ENCODE results near the gene NAV1. TPM values are rescaled to one million over a fixed set of nuclear protein-coding genes. Genes with fewer than 3 reads are reported as not detected.

NAV1 gene
- total and polyA plus RNA-seq, 9 of the 15 experiments (the other 6 are each of a cell fraction or from before 2014, with no cell fraction given), result 0.91 to 16.8 (median 3.2) TPM

DNA sequence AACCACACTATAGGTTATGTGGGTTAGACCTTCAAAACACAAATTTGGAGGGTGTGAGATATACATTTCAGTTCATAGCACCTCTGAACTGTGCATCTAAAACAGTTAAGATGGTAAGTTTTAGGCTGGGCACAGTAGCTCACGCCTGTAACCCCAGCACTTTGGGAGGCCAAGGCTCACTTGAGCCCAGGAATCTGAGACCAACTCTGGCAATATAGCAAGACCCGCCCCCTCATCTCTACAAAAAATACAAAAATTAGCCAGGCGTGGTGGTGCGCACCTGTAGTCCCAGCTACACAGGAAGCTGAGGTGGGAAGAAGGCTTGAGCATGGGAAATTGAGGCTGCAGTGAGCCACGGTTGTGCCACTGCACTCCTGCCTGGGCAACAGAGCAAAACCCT lies 47.9 kb downstream of the NAV1 start:
- H4K20me1 ChIP-seq (replicated peaks; ENCODE audit: control insufficient read depth, insufficient read depth, low read length), result no peaks in the 10 kb centered on the region
- no peaks in the 10 kb centered on the region for H3K9me3 ChIP-seq (replicated peaks; ENCODE audit: control insufficient read depth, insufficient read depth, low read depth, low read length)
- in situ Hi-C loops (cut with MboI) (no loop called here), intact Hi-C loops (cut with micrococcal nuclease) (no loop called here)
- H3K27ac ChIP-seq (ENCODE audit: extremely low read depth, low read depth, low read length), result no peak overlapping the region
- no peak overlapping the region for H3K4me2 ChIP-seq (ENCODE audit: insufficient read depth, low read length)
- no peak for FAIRE-seq
- CTCF ChIA-PET (ENCODE audit: low intra/inter-chr PET ratio), result no interaction called here
- H3K9ac ChIP-seq (ENCODE audit: insufficient read depth in 1 of 2, low read depth in 2 of 2, low read length in 2 of 2), result no peak overlapping the region
- no peak overlapping the region for H3K4me3 ChIP-seq
- no peaks in the 10 kb centered on the region for H3K79me2 ChIP-seq (ENCODE audit: control insufficient read depth, insufficient read depth, low read length)
- POLR2A ChIA-PET, result interaction anchor here (1.0 to 1.2 kb wide), 2 partner anchors 9 to 44 kb away, joined by 3 to 5 read pairs; no protein-coding TSS in a partner anchor
- BruUV-seq (replicated peaks), result no TSS peak
- H3K27me3 ChIP-seq (ENCODE audit: control insufficient read depth in 2 of 2, insufficient read depth in 2 of 2, low read length in 2 of 2), result peaks cover 0 to under 1% of the 10 kb centered on the region in 2 experiments; a peak in 2 of 5 replicates
- H3K4me1 ChIP-seq (replicated peaks in 1 of 2; ENCODE audit: control insufficient read depth in 2 of 2, insufficient read depth in 2 of 2, low read length in 2 of 2), result peaks cover 24 to 40% of the 10 kb centered on the region in 2 experiments
- H3K9me1 ChIP-seq (ENCODE audit: control insufficient read depth, insufficient read depth, low read length), result no peaks in the 10 kb centered on the region
- DNase-seq (ENCODE audit: extremely low read depth in 1 of 4, low spot score in 3 of 4), result no peak
- H3K36me3 ChIP-seq (ENCODE audit: control insufficient read depth, insufficient read depth, low read length), result no peaks in the 10 kb centered on the region
- ATAC-seq, result no peak
- WGBS (ENCODE audit: insufficient coverage, low coverage, missing lambda C conversion rate), result 78% methylated on average over 5 of the region's 5 CpGs
- no peak overlapping the region for H2AFZ ChIP-seq (ENCODE audit: low read depth, low read length)
- TF ChIP-seq ZNF384 (IDR thresholded peaks at IDR 0.05; ENCODE audit: low read depth, low read length) (no peak), TAL1 (IDR thresholded peaks at IDR 0.05) (no peak), SETDB1 (IDR thresholded peaks at IDR 0.05; ENCODE audit: low read length) (no peak), PCBP1 (IDR thresholded peaks at IDR 0.05; ENCODE audit: low read depth, low read length, poor library complexity, severe bottlenecking) (no peak), TEAD4 (IDR thresholded peaks at IDR 0.05; ENCODE audit: low read length) (no peak), TEAD4 (CRISPR knock-in tag; IDR thresholded peaks at IDR 0.05; ENCODE audit: borderline replicate concordance) (no peak), CBFB (CRISPR knock-in tag; IDR thresholded peaks at IDR 0.05) (no peak), HOXB6 (CRISPR knock-in tag; IDR thresholded peaks at IDR 0.05; ENCODE audit: borderline replicate concordance) (no peak), KAT8 (IDR thresholded peaks at IDR 0.05; ENCODE audit: low read depth) (no peak), ARNT (IDR thresholded peaks at IDR 0.05) (no peak), DDX20 (tag; IDR thresholded peaks at IDR 0.05; ENCODE audit: low read depth) (no peak), PTBP1 (IDR thresholded peaks at IDR 0.05; ENCODE audit: low read depth, low read length) (no peak), SNIP1 (IDR thresholded peaks at IDR 0.05; ENCODE audit: low read depth) (no peak), ARID2 (IDR thresholded peaks at IDR 0.05) (no peak), SMAD1 (IDR thresholded peaks at IDR 0.05; ENCODE audit: low read depth, low read length, partially characterized antibody) (no peak), E2F3 (CRISPR knock-in tag; IDR thresholded peaks at IDR 0.05) (no peak), NCOA6 (IDR thresholded peaks at IDR 0.05) (no peak)
- TF ChIP-seq, protein P1, sequence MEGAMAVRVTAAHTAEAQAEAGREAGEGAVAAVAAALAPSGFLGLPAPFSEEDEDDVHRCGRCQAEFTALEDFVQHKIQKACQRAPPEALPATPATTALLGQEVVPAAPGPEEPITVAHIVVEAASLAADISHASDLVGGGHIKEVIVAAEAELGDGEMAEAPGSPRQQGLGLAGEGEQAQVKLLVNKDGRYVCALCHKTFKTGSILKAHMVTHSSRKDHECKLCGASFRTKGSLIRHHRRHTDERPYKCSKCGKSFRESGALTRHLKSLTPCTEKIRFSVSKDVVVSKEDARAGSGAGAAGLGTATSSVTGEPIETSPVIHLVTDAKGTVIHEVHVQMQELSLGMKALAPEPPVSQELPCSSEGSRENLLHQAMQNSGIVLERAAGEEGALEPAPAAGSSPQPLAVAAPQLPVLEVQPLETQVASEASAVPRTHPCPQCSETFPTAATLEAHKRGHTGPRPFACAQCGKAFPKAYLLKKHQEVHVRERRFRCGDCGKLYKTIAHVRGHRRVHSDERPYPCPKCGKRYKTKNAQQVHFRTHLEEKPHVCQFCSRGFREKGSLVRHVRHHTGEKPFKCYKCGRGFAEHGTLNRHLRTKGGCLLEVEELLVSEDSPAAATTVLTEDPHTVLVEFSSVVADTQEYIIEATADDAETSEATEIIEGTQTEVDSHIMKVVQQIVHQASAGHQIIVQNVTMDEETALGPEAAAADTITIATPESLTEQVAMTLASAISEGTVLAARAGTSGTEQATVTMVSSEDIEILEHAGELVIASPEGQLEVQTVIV (CRISPR knock-in tag; IDR thresholded peaks at IDR 0.05; ENCODE audit: borderline replicate concordance), result no peak
- TF ChIP-seq, protein P2, sequence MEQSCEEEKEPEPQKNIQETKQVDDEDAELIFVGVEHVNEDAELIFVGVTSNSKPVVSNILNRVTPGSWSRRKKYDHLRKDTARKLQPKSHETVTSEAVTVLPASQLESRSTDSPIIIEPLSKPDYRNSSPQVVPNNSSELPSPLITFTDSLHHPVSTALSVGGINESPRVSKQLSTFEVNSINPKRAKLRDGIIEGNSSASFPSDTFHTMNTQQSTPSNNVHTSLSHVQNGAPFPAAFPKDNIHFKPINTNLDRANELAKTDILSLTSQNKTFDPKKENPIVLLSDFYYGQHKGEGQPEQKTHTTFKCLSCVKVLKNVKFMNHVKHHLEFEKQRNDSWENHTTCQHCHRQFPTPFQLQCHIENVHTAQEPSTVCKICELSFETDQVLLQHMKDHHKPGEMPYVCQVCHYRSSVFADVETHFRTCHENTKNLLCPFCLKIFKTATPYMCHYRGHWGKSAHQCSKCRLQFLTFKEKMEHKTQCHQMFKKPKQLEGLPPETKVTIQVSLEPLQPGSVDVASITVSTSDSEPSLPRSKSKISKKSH (CRISPR knock-in tag; IDR thresholded peaks at IDR 0.05), result no peak
- TF ChIP-seq, protein P3, sequence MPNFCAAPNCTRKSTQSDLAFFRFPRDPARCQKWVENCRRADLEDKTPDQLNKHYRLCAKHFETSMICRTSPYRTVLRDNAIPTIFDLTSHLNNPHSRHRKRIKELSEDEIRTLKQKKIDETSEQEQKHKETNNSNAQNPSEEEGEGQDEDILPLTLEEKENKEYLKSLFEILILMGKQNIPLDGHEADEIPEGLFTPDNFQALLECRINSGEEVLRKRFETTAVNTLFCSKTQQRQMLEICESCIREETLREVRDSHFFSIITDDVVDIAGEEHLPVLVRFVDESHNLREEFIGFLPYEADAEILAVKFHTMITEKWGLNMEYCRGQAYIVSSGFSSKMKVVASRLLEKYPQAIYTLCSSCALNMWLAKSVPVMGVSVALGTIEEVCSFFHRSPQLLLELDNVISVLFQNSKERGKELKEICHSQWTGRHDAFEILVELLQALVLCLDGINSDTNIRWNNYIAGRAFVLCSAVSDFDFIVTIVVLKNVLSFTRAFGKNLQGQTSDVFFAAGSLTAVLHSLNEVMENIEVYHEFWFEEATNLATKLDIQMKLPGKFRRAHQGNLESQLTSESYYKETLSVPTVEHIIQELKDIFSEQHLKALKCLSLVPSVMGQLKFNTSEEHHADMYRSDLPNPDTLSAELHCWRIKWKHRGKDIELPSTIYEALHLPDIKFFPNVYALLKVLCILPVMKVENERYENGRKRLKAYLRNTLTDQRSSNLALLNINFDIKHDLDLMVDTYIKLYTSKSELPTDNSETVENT (CRISPR knock-in tag; IDR thresholded peaks at IDR 0.05), result no peak

Data from K562 (cell line).